Left renal cortex interstitium (tissue), 4 donors: ENCODE data around the gene ECI2. TPM values are rescaled to one million over a fixed set of nuclear protein-coding genes. Genes with fewer than 3 reads are reported as not detected.

Source experiments
- DNase-seq, 4 donors: peaks; one replicate each; pipeline ENCODE4 v3.0.0-alpha.2; 2013; ENCODE audit warnings: low read depth in 4 of 4, low spot score in 2 of 4, missing footprints in 1 of 4
- polyA plus RNA-seq, 4 donors: library from polyadenylated mRNA; unstranded; fragments of 120-200 nt; gene quantifications; one replicate each; pipeline ENCODE4 v1.2.1, GENCODE V29; 2013; ENCODE audit not compliant: insufficient read length in 4 of 4

ECI2 gene, protein sequence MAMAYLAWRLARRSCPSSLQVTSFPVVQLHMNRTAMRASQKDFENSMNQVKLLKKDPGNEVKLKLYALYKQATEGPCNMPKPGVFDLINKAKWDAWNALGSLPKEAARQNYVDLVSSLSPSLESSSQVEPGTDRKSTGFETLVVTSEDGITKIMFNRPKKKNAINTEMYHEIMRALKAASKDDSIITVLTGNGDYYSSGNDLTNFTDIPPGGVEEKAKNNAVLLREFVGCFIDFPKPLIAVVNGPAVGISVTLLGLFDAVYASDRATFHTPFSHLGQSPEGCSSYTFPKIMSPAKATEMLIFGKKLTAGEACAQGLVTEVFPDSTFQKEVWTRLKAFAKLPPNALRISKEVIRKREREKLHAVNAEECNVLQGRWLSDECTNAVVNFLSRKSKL
- 100 to 1,000 TPM in 1 of 4 donors, 10 to 100 TPM in 3; 84.3 to 125 (median 91.2) TPM for polyA plus RNA-seq

DNA sequence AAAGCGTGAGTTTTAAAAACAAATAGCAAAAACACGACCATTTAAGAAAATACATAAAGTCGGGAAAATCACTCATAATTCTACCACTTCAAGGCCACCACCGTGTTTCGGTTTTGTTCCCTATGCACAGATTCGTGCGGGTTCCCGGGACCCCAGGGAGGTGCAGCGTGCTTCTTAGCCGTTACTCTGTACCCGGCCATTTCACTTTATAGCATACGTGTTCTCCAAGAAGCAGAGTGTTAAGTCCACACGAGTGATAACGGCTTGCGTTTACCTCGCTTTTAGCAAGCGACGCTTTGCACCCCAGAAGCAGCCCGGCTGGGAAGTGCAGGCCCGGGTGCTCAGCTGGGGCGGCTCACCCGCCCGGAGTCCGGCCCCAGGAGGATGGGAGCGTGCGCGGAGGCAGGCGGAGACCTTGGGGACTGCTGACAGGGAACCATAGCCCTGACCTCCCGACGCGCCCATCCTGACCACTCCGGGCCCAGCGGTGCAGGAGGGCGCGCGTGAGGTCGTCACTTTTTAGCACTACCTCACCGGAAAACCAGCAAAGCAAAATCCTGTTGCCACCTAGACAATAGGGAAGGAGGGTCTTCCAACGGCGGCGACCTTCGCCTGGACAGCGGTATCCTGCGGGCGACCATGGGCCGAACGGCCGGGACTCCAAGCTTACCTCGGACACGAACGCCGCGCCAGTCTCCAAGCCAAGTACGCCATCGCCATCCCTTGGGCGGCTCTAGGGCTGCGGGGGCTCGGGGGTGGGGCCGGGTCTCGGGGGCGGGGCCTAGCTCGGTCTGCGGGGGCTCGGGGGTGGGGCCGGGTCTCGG, at the start of gene ECI2:
Gene ECI2 (minus strand): TSS at position 735 of the 824 bp plus-strand sequence. CDS start 15 bp downstream, at position 720.
- DNase-seq, result peak; percentile 38 to 81 (median 60)

DNA sequence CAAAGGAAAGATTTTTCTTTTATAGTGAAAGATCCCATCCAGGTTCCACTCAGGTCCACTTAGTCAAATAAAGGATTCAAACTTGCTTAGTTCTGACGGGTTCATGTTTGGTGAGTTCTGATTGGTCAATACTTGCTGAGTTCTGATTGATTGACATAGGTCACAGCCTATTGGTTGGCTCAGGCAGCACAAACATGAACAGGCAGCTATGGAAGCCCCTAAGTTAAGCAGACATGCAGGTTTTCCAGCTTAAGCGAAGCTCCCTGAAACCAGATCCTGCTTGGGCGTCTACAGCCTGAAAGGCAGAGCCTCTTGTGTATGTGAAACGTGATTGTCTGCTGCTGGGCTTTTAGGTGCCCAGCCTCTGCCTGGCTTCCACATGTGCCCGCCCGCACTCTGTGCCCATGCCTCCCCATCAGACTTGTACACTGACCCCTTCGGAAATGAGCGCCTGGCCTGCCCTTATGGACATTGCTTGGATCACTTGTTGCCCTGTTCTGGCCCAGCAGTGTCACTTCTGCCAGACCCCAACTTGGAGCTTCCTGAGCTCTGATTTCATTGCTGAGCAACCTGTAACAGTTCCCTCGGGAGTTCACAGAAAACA, 45.4 kb upstream of the ECI2 start:
- DNase-seq, result peak; percentile 19 to 26 (median 23)

DNA sequence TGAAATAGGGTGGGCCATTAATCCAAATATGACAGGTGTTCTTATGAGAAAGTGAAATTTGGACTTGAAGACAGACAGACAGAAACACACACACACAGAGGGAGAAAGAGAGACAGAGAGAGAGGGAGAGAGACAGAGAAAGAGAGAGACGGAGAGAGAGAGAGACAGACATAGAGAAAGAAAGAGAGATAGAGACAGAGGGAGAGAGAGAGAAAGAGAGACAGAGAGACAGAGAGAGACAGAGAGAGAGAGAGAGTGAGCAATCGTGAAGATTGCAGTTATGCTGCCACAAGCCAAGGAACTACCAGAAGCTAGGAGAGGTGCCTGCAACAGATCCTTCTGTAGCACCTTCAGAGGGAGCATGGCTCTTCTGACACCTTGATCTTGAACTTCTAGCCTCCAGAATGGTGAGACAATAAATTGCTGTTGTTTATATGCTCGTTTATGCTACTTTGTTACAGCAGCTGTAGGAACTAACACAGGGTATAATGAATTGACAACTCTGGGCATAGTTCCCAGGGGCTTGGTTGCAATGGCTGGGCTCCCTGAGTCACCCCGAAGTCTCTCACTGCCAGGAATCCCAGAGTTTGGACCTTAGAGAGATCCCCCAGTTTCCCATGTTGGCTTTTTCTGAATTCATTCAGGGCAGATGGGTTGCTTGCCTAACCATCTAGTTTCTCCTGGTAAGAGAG, 44.7 kb upstream of the ECI2 start:
- no peak for DNase-seq

DNA sequence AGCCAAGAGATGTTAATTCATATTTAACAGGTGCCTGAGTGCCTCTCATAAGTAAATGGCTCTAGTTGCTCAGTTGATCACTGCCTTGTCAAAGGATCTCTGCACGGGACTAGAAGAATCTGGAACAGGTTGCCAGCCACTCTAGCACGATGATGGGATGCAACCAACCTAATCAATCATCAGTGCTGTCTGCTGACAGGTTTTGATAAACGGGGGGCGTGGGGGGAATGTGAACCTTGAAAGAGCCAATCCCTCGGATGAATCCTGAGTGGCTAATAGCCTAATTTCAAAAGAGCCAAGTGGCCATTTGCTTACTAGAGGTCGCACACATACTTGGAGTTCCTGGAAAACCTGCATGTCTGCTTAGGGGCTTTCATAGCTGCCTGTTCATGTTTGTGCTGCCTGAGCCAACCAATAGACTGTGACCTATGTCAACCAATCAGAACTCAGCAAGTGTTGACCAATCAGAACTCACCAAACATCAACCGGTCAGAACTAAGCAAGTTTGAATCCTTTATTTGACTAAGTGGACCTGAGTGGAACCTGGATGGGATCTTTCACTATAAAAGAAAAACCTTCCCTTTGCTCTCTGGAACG, 43.5 kb upstream of the ECI2 start:
- DNase-seq, result no peak

DNA sequence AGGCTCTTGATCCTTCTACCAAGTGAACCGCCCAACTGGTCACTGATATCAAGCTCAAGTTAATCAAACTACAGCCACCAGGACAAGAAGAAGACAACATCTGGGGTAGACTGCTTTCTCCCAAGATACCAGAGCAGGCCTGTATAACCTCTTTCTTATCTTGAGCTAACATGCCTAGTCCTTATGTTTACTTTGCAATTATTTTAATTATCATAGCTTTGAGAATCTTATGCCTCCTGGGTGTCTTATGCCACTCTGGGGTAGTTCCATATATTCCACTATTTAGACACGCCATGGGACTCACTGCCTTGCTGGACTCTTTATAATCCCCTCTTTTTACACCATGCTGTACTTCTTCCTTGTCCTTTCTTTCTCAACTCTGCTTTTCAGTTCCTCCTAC, 41.5 kb upstream of the ECI2 start:
- no peak for DNase-seq

DNA sequence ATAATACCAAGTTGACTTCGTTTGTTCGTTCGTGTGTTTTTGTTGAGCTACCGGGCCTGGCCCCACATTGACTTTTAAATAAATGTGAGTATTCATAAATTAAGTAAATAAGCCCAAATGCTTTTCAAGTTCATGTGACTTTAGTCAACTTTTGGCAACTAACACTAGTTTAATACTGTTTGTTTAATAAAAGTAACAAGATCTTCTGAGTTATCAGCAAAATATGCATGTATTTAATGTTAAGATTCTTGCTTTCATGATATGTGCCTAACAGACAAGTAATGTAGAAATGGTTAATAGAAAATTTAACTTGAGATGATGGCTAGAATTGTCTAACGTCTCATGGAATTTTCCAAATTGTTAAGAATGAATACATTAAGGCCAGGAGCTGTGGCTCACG, 38.7 kb upstream of the ECI2 start:
- DNase-seq, result no peak

DNA sequence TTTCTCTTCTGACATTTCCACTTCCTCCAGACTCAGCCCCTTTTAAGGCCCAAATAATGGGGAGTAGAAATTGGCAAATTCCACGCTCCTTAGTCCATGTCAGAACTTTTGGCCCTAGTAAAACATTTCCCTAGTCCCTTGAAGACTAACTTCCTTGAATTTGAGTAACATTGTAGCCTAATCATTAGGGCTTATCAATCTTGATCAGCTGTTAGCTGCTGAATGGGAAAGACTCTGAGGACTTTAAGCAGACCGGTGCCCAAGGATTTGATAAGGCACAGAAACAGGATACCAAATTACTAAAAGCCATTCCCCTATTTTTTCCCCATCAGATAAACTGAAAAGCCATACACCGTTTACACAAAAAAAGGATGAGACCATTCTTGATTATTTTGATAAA, 37.0 kb upstream of the ECI2 start:
- DNase-seq, result no peak

DNA sequence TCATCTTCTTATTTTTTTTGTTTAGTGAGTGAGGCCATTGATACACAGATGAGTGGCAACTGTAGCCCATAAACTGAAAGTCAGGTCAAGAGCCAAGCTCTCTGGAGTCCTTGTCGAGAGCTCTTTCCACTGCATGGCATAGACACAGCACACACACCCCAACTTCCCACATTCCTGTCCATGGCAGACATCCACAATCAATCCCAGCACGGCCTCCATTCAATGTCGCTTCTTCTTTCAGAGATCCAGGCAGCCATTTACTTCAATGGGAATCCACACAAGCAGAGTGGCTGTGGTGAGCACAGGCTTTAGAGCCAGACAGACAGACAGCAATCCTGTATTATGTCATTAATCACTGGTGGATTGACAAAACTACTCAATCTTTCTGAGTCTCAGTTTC, 34.9 kb upstream of the ECI2 start:
- DNase-seq, result no peak

DNA sequence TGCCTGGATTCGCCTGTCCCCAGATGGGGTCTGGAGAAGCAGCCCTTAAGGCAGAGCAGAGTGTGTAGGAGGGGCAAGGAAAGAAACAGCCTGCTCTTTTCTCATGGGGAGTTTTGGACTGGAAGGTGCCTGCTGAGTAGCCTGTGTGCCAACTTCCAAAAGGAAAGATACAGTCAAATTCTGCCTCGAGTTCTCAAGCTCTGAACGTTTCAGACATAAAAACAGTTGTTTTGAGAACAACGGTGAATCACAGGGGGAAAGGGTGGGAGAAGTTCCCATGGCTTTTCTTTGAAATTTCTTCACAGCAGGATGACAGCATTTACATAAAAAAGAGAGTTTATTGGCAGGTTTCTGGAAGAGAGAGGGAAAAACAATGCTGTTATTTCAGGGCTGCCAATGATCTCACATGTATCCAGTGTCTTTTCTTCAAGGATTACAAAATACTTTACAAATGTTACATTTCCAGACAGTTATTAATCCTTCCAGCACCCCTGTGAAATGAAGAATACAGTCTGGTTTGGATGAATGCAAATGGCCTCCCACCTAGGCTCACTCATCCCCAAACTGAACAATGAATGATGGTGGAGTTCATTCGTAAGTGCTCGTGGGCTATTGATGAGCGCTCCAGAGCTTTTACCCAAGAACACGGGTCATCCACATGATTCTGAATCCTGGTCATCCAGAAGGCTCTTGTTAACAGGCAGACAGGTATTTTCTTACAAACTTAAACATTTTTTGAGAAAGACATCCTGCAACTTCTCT, 33.8 kb upstream of the ECI2 start:
- no peak for DNase-seq

DNA sequence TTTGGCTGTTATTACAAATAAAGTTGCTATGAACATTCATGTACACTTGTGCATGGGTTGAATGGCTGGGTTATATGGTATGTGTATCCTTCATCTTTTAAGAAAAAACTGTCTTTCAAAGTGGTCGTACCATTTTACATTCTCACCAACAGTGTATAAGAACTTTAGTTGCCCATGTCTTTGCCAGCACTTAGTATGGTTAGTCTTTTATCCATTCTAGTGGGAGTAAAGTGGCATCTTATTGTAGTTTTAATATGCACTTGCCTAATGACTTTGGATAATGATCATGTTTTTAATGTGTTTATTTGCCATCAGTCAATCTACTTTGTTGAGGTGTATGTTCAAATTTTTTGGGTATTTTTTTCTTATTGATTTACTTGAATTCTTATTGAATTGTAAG, 32.5 kb upstream of the ECI2 start:
- DNase-seq, result no peak

DNA sequence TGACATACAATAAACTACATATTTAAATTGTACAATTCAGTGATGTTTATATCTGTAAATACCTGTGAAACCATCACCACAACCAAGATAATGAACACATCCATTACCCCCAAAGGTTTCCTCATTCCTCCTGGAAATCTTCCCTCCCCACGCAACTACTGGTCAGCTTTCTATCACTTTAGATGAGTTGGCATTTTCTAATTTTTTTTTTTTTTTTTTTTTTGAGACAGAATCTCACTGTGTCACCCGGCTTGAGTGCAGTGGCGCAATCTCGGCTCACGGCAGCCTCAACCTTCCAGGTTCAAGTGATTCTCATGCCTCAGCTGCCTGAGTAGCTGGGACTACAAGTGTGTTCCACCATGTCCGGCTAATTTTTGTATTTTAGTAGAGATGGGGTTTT, 31.7 kb upstream of the ECI2 start:
- DNase-seq, result no peak

DNA sequence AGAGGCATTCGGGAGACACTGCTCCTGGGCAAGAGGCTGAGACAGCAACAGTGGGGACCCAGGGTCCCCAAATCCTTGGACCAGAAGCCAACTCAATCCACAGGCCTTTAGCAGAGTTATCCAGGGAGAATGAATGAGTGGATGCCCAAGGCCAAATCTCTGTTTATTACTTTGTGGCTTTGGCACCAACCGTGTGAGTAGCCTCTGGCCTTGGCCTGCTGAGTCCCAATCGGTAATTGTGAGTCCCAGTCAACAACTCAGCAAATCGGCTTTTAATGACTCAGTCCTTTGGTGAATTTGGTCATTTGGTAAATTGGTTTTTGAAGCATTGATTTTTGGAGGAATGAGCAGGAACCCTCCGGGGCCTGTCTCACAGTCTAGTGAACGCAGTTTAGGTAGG, 29.1 kb upstream of the ECI2 start:
- DNase-seq, result no peak

DNA sequence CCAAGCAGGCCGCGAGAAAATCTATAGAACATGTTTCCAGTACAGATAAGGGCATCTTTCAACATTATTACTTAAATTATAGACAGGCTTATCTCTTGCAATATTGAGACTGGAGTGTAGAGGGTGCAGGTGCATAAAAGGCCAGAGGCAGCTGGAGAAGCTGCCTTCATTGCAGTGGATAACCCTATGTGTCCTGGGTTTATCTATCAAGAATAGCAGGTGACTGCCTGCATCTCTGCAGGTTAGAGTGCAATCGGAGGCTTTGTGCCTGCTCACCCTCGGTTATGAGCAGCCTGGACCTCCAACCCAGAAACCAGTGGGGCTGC, 28.7 kb upstream of the ECI2 start:
- no peak for DNase-seq

DNA sequence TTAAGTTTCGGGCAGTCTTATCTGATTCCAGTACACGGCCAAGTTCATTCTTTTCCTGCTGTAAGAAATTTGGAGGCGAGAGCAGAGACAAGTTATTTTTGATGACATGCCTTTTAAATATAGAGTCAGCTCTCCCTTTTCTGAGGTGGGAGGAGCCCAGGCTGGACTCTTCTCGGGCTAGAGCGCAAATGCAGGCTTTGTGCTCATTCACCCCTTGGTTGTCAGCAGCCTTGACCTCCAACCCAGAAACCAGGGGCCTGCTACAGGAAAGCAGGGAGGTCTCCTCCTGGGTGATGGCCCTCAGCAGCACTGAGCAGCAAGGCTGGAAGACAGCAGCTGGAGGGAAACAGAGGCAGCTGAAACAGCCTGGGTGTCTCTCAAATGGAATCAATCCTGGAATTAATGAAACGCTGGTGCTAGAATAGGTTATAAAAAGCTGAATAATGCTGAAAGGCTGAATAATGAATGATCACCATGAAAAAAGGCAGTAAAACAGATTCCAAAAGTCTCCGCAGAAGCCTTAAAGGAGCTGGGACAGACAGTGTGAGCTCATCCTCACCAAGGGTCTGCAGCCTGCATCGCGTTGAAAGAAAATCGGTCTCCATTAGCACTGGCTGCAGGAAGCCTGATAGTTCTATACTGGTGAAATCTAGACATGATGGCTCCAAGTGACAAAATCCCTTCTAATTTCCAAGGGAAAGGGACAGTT, 28.2 kb upstream of the ECI2 start:
- DNase-seq, result no peak

DNA sequence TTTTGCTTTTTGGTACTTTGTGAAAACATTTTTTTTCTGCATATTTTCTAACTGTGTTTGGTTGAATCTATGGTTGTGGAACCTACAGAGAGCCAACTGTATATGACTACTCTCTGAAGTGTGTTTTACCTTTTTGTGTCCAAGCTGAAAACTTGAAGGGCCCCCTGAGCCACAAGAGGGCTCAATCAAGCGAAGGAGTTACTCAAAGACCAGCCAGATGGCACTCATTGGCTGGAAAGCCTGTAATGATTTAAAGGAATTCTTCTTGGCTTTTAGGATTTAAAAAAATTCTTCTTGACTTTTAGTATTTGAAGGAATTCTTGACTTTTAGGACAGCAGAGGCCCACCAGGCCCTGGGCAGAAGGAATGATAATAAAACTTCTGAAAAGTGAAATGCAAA, 27.0 kb upstream of the ECI2 start:
- no peak for DNase-seq

DNA sequence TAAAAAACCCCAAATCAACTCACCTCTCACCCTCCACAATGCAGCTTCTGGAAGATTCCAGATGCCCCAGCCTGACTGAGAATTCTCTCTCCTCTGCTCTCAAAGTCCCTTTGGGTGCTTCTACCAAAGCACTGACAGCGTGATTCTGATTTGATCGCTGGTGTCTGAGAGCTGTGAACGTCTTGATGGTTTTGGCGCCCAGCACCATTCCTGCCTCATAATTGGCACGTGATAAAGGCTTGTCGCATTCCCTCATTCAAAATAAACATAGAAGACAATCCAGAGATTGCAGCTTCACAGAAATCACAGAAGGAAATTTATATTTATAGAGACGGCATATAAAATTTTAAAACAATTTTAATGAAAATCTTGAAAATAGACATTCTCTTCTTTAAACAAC, 24.1 kb upstream of the ECI2 start:
- no peak for DNase-seq

DNA sequence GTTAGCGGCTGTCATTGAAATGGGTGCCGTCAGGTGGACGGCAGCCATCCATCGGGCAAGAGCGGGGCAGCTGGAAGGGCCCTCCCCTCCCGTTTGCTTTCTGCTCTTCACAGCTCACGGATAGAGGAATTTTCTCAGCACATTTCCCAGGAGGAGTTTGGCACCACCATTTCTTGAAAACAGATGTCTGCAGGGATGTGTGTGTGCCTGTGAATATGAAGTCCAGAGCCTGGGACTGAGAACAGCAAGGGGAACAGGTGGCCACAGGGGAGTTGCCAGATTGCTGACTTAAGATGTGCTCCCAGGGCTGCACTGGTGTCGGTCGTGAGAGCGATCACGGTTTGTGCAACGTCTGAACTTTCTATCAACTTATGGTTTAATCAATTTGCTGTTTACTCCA, 22.1 kb upstream of the ECI2 start:
- DNase-seq, result no peak

DNA sequence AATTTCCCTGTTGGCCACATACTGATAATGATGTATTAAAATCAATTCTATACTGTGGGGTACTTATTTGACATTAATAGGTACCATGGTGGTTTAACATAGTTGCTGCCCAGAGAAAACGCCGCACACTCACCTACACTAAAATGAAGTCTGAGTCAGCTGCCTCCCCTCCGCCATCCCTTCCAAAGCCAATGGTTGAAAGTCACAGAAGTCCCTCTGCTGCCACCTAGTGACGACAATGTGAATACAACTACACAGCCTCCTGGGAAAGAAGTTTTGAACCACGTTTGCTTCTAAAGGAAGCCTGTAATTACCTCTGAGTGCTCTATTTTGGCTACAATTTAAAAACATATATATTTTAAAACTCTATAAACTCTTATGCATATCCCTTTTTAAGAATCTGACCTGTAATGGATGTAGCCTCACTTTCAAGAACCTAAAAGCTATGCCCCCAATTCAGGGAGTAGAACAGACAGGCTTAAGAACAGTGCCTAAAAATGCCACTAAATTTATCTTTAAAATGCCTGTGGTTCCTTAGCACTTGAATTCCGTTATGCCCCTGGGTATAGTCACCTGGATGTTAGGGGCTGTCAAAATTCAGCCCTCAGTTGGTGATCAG, 20.6 kb upstream of the ECI2 start:
- DNase-seq, result peak; percentile 50 to 84 (median 64)

DNA sequence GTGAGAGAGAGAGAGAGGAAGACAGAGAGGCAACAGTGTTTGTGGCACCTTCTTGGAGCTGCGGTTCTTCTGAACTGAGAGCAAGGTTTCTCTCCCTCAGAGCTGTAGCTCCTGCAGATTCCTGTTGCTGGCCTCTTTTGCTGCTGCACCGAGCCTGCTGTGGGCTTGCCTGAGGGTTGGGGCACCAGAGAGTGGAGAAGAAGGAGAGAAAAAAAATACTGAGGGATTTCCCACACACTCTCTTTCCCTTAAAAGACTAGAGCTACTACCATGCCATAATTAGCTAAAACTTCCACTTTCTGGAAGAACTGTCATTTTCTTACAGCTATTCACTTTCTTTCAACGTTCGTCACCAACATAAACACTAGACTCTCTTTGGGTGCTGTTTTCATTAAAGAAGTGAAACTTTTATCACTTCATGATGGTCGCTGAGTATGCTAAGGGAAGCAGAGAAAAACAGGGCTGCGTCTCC, 18.2 kb upstream of the ECI2 start:
- no peak for DNase-seq
